AG08396 (cell line): Measurements from ENCODE around the gene STARD7.

Source experiments
- DNase-seq: peaks from one replicate; pipeline ENCODE4 v3.0.0; 2012; ENCODE audit warnings: low spot score, mixed read lengths

STARD7 gene

DNA sequence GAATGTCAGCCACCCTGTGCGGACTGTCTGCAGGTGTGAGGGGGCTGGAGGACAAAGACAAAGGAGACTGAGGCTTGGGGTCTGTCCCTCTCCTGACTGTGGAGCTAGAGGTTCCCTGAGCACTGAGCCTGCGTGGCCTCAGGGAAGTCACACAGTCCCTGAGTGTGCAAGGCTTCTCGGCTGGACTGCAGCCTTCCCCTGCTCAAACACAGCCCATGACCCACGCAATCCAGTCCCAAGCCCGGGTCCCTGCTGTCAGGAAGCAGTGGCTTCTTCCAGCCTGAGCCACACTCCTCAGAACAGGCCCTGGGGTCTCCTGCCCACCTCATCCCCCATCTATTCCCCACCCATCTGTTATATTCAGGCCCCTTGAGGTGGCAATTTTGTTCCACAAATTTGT lies 73.0 kb downstream of the STARD7 start:
- no peak for DNase-seq

DNA sequence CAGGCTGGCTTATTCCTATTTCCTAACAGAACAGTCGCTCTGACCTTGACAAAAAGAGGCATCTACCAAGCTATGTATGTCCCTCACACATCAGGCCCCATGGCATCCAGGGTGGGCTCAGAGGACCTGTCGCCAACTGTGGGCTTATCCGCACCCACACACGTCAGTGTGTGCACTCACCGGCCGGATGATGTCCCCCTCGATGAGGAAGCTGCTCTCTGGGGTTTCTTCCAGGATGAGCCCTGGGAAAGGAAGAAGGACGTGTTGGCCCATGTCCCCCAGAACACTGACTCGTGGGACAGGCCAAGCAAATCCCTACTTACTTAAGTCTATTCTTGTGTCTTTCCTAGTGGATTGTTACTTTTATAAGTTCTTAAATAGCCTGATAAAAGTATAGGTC lies 73.5 kb downstream of the STARD7 start:
- no peak for DNase-seq
